Mucosa of gallbladder (tissue), 1 donor: Measurements from ENCODE around the gene SYCP2. TPM values are rescaled to one million over a fixed set of nuclear protein-coding genes. Genes with fewer than 3 reads are reported as not detected.

ENCODE experiments used
- DNase-seq: peaks from one replicate; pipeline ENCODE4 v3.0.0-alpha.2; 2020; ENCODE audit warnings: low spot score
- total RNA-seq: library from RNA; stranded (reverse); gene quantifications from one replicate; pipeline ENCODE4 v1.2.1, GENCODE V29; 2021
- donor health status: DM: no; HTN: no; CAD: no.

The SYCP2 gene
- total RNA-seq, 1 donor from 2014 or later: 9.5 TPM

- peak; percentile 6 for DNase-seq
Measured at GRCh38 chr20:59823491-59824259, 109.8 kb downstream of the SYCP2 start.

GRCh38 chr20:59823030-59823423, 110.4 kb downstream of the SYCP2 start:
- peak; percentile 5 for DNase-seq

GRCh38 chr20:59822291-59823029, 111.0 kb downstream of the SYCP2 start:
- DNase-seq: peak; percentile 8

- DNase-seq: no peak
Measured at GRCh38 chr20:59821788-59822187, 111.6 kb downstream of the SYCP2 start.

- peak; percentile 4 for DNase-seq
Measured at GRCh38 chr20:59821201-59821600, 112.2 kb downstream of the SYCP2 start.

GRCh38 chr20:59820204-59821041, 113.0 kb downstream of the SYCP2 start:
- DNase-seq: peak; percentile 20

GRCh38 chr20:59819496-59820203, 113.8 kb downstream of the SYCP2 start:
- peak; percentile 6 for DNase-seq

GRCh38 chr20:59818911-59819310, 114.5 kb downstream of the SYCP2 start:
- peak; percentile 5 for DNase-seq

GRCh38 chr20:59817846-59818615, 115.4 kb downstream of the SYCP2 start:
- DNase-seq: peak; percentile 2

- peak; percentile 7 for DNase-seq
Measured at GRCh38 chr20:59817406-59817805, 116.0 kb downstream of the SYCP2 start.

- DNase-seq: peak; percentile 24
Measured at GRCh38 chr20:59816146-59816738, 117.2 kb downstream of the SYCP2 start.

- peak; percentile 5 for DNase-seq
Measured at GRCh38 chr20:59814840-59815340, 118.5 kb downstream of the SYCP2 start.

- peak; percentile 6 for DNase-seq
Measured at GRCh38 chr20:59813948-59814839, 119.2 kb downstream of the SYCP2 start.

Other genes starting within 250 kb of the SYCP2 start
- gene PPP1R3D, start 6.7 kb upstream of the SYCP2 start, total RNA-seq: 16.9 TPM
- 12.8 TPM for gene FAM217B, start 6.8 kb upstream of the SYCP2 start, total RNA-seq
- gene CDH26, start 24.8 kb upstream of the SYCP2 start, total RNA-seq: 3.3 TPM